ENCODE results near the gene TMEM18.
"Not testable (repeated sequence)": the region's sequence is repeated elsewhere in the genome, so short reads cannot be mapped to it uniquely, and the experiment has no call there.

The TMEM18 gene

GRCh38 chr2:692767-693166 is 15.6 kb upstream of the TMEM18 start:
- DNase-seq: no peak

DNA sequence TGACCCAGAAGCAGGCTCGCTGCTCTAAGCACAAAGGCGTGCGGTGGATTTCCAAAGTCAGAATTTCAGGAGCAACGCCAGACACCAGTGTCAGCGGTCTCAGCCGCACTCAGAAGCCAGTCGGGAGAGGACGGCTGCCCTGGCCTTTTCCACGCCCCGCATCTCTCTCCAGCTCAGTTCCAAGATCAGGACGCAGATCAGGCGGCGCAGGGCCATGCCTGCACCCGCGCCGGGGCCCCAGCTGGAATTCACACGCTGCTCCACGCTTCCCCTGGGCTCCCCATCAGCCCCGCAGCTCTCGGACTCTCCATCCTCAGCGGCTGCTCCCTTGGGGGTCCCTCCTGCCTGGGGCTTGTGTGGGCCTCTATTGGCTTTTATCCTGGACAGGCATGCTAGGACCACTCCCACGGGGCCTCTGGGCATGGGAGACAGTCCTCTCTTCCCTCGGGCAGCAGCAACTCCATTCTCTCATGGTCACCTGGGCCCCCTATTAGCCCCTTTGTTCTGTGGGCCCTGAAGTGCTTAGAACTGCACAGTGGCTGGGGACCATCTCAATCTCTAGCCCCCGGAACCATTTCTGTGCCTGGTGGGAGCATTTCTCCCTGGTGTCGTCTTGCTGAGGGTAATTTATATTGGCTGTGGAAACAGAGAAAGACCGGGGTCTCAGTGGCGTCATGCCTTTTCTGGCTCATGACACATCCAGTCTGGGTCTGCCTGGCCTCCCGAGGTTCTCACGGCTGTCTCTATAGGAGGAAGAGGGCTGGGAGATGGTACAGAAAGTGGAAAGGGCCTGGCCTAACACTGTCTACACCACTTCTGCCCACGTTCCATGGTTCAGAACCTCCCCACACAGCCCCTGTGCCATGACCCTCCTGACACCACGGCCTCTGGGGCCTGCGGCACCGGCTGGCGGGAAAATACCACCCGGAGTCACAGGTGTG is 14.9 kb upstream of the TMEM18 start:
- no peak for DNase-seq

- DNase-seq: no peak
Observed at GRCh38 chr2:690799-691198, 13.6 kb upstream of the TMEM18 start.

DNA sequence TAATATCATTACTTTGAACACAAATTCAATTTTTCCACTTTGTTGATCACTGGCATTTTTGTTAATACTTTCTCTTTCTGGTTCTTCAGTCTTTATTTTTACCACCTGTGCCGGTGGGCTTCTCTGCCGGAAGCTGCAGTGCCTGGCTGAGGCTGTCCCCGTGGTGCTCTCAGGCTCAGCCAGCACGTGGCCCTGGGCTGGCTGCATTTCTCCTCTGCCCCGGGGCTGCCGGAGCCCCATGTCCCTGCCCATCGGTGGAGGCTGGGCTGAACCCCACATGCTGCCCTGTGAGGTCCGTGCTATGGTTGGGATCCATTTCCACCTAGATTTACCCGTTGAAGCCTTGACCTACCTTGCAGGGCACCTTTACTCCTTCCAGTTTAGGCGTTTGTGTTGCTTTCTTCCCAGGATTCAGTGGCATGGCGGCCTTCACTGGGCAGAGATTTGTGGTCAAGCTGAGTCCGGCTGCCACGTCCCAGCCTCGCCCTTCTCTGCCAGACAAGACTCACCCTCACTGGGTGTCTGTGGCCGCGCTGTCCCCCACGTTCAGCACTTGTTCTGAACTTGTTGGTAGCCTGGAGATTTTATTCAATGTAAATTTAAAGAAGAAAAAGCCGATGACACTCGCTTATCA is 12.8 kb upstream of the TMEM18 start:
- no peak for DNase-seq

DNA sequence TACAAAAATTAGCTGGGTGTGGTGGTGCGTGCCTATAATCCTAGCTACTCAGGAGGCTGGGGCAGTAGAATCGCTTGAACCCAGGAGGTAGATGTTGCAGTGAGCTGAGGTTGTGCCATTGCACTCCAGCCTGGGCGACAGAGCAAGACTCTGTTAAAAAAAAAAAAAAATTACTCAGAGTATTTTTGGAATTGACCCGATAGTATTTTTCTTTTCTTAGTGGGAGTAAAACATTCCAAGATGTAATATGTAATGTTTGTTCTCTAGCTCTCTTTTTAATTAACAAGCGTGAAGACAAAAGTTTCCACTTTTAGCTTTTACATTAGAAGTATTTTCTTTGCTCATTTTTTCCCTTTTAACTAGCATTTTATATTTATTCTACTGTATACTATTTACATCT is 12.0 kb upstream of the TMEM18 start:
- DNase-seq: no peak

- no peak for DNase-seq
Observed at GRCh38 chr2:688504-689076, 11.4 kb upstream of the TMEM18 start.

- no peak for DNase-seq
Observed at GRCh38 chr2:685421-685820, 8.2 kb upstream of the TMEM18 start.

GRCh38 chr2:684913-685312 is 7.7 kb upstream of the TMEM18 start:
- not testable (repeated sequence) for DNase-seq

DNA sequence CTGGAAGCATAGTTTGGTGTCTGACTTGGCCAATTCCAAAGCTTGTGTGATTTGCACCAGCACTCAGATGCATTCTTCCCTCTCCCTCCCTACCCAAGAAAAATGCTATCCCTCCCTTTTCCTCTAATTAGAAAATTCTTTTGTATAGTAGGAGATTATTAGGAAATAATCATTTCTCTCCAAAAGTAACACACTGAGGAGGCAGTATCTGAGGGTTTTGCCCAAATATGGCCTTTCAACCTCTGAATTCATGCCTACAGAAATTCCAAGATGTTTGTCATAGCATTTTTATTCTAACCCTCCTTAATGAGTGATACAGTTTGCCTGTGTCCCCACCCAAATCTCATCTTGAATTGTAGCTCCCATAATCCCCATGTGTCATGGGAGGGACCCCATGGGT is 5.0 kb upstream of the TMEM18 start:
- DNase-seq: no peak

- DNase-seq: no peak
Observed at GRCh38 chr2:681312-681711, 4.1 kb upstream of the TMEM18 start.

GRCh38 chr2:680496-680895 is 3.3 kb upstream of the TMEM18 start:
- DNase-seq: no peak

DNA sequence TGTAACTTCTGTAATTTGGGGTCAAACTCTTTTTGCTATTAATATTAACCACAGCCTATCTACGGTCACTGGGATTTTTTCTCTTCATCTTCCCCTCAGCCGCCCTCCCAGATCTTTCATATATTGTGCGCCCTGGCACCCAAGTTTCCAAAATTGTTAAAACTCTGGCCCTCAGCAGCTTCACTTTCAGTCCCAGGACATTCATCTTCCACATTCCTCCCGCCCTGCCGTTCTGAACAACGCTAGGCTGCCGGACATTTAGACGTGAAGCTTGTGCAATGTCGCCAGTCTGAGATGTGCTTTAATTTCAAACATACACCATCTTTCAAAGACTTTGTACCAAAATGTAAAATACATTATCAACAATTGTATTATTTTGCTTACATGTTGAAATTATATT is 1.8 kb upstream of the TMEM18 start:
- DNase-seq: no peak

DNA sequence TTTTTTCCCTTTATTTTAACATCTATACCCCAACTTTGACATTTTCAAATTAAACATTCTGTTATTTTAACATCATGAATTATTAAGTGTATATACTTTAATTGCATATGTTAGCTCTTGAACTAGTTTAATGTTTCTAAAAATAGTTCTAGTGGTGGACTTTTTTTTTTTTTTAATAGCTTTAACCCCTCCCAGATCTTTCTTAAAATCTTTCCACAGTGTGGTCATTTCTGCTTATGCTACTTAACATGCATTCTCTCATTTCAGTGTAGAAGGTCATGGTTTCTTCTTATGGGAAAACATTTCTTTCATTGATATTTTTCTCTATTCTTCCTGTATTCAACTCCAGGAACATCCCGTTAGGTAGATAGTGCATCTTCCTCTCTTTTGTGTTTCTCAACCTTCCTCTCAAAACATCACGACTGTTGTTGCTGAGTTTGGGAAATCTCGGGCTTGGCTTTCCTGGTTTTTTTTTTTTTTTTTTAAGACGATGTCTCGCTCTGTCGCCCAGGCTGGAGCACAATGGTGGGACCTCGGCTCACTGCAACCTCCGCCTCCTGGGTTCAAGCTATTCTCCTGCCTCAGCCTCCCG is 849 bp upstream of the TMEM18 start:
- no peak for DNase-seq

- peak; percentile 98 for DNase-seq
Observed at GRCh38 chr2:676647-677055, 555 bp downstream of the TMEM18 start.

DNA sequence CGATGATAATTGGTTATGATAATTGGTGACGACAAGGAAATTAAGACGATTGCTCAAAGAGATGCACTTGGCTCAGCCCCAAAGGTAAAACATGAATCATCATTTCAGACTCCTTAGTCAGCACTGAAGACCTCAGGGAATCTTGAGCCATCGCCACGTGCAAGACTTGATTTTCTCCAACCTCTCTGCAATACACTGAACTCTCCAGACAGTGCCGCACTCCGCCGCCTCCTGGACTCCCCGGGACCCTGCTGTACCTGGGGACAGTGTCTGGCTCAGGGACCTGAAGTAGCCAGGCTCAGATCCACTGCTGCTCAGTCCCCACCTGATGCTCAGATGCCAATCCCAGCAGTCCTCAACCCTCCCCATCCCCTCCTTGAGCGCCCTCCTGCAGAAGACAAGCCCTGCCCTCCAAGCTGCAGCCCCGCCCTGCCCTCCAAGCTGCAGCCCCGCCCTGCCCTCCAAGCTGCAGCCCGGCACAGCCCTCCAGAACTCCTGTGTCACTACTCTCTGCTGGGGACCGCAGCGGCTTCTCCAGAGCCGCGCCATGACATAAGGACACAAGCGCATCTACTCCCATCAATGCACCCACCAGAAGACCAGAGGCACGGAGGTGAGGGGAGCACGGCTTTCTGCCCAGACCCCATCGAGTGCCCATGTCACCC is 1.1 kb downstream of the TMEM18 start:
- no peak for DNase-seq

- no peak for DNase-seq
Observed at GRCh38 chr2:675460-675859, 1.7 kb downstream of the TMEM18 start.

DNA sequence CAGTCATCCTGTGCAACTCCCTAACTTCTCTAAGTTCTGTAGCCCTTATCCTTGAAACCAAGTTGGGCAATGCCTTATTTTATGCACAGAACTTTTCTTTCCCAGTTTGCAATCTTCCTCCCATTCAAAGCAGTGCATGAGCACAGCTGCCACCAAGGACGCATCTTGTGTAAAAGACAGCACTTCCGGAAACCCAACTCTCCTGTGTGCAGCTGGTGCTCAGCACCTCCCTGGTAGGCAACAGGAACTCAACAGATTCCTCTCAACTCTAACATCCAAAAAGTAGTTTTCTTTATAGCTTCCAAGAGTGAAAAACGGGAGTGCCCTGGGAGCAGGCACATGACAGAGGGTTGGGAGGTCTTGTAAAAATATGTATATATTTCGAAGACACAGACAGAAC is 2.2 kb downstream of the TMEM18 start:
- DNase-seq: no peak

DNA sequence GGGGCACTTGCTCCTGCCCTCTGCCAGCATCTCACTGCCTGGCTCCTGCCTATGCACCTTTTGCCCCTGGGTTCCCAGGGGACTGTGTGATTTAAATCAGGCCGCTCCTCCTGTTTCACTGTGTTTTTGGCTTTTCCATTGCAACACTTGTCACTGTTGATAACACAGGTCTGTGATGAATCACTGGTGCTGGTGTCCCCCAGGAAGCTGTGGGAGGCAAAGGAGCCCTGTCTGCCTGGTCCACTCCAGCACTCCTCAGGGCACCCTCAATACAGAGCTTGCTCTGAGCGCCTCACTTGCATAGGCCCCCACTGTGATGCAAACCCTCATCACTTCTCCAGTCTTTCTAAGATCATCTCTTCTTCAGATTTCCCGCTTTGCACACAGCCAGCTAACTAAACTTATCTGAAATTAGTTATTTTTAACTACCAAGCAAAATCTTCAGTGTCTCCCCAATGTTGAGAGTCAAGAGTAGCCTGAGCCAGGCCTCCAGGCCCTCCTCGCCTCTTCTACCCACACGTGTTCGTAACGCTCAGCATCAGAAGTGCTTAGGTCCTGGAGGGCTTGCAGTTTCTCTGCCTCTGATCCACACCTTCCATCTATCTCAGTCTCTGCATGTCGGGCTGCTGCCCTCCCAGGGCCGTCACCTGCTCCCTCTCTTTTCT is 2.8 kb downstream of the TMEM18 start:
- DNase-seq: no peak

DNA sequence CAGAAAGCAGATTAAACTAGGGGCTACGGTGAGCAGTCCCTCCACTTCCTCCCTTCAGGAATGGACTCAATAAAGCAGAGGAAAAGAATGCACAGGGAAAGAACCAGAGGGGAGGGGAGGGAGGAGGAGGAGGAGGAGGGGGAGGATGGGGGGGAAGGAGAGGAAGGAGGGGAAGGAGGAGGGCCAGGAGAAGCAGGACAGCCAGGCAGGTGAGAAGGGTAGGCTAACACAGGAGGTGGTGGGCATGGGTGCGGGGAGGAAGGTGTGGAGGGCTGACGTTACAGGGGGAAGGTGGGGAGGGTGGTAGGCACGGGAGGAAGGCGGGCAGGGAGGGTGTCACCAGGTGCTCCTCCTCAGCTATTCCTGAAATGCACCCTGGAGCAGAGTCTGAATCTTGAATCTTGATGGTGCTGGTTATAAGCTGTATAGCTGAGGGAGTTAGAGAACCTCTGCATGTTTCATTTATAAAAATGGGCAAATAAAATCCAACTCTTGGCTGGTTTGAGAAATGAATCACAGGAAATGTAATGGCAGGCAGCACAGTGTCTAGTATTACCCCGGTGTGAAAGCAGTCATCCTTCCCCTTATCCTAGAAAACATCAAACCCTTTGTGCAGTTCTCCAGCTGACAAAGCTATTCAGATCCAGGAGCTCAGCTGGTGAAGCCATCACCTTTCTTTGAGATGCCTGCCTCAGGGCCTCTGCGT is 3.4 kb downstream of the TMEM18 start:
- no peak for DNase-seq

DNA sequence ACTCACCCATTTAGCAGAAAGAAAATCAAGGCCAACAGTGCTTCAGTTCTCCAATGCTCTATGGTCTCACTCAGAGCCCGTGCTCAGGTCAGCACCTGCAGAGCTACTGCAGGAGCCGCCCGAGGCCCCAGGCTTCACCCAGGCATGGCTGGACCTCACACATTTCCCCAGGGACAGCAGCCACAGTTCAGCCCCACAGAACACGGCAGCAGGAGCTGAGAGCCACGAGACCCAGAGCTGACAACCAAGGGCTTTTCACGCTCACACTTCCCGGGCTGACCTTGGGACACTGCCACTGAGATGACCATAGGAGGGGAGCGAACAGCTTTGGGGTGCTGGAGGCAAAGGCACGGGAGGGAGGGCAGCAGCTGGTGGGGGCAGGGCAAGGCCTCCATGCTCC is 4.2 kb downstream of the TMEM18 start:
- no peak for DNase-seq

GRCh38 chr2:672606-672905 is 4.7 kb downstream of the TMEM18 start:
- DNase-seq: no peak
